MCF 10A (cell line): ENCODE data around the gene DNASE1L1. TPM values are rescaled to one million over a fixed set of nuclear protein-coding genes. Genes with fewer than 3 reads are reported as not detected.
A peak's percentile ranks its signal among the peaks of the same experiment; 100 is the strongest.

Source experiments
- BruUV-seq: library from RNA; stranded (reverse); fragments of 400-500 nt; replicated peaks from 2 replicates; lab custom pipeline; 2021; lab: Mats Ljungman, UMichigan
- CTCF ChIA-PET: fragments of 300-600 bp; sonication (Branson Sonifier 250); formaldehyde crosslinking; extraction: SDS; loops from one replicate; lab custom pipeline; 2021; ENCODE audit warnings: antibody characterized with exemption, inconsistent platforms; lab: Yijun Ruan, JAX
- POLR2A ChIA-PET: fragments of 300-600, 350-650 bp; sonication (Branson Sonifier 250); formaldehyde crosslinking; extraction: SDS; loops from one replicate; lab custom pipeline; 2020; ENCODE audit warnings: antibody characterized with exemption, inconsistent platforms; lab: Yijun Ruan, JAX
- DNase-seq: peaks from one replicate; pipeline ENCODE4 v3.0.0-alpha.2; 2018; ENCODE audit not compliant: unreplicated experiment
- H3K27ac Mint-ChIP-seq: one replicate; pipeline ENCODE4 v1.8.0; 2022; ENCODE audit warnings: mild to moderate bottlenecking, low read depth, mixed read lengths; ENCODE audit not compliant: unreplicated experiment
- H3K27me3 Mint-ChIP-seq: one replicate; pipeline ENCODE4 v1.8.0; 2022; ENCODE audit warnings: mixed read lengths; ENCODE audit not compliant: insufficient read depth, unreplicated experiment
- H3K36me3 Mint-ChIP-seq: one replicate; pipeline ENCODE4 v1.8.0; 2022; ENCODE audit warnings: mild to moderate bottlenecking, moderate library complexity, mixed read lengths; ENCODE audit not compliant: insufficient read depth, unreplicated experiment
- H3K4me1 Mint-ChIP-seq: one replicate; pipeline ENCODE4 v1.8.0; 2022; ENCODE audit warnings: mixed read lengths; ENCODE audit not compliant: insufficient read depth, unreplicated experiment
- H3K4me3 Mint-ChIP-seq: one replicate; pipeline ENCODE4 v1.8.0; 2022; ENCODE audit warnings: mild to moderate bottlenecking, moderate library complexity, mixed read lengths; ENCODE audit not compliant: unreplicated experiment
- H3K9me3 Mint-ChIP-seq: one replicate; pipeline ENCODE4 v1.8.0; 2022; ENCODE audit warnings: mixed read lengths; ENCODE audit not compliant: unreplicated experiment
- intact Hi-C: fragments of 100-400 bp; cut with micrococcal nuclease; formaldehyde crosslinking; loops from 2 replicates; pipeline ENCODE4 v1.14.1; 2022
- total RNA-seq: library from RNA; stranded (reverse); gene quantifications from 2 replicates; pipeline ENCODE4 v1.2.3, GENCODE V29; 2022
- TF ChIP-seq, protein P1 (sequence below): fragments of 200-600 bp; IDR thresholded peaks from one replicate; pipeline ENCODE4 v1.8.0; 2022; ENCODE audit warnings: antibody characterized with exemption, mild to moderate bottlenecking; ENCODE audit not compliant: unreplicated experiment

Gene DNASE1L1
- total RNA-seq, 1 experiment from 2014 or later = 20.5 TPM

DNA sequence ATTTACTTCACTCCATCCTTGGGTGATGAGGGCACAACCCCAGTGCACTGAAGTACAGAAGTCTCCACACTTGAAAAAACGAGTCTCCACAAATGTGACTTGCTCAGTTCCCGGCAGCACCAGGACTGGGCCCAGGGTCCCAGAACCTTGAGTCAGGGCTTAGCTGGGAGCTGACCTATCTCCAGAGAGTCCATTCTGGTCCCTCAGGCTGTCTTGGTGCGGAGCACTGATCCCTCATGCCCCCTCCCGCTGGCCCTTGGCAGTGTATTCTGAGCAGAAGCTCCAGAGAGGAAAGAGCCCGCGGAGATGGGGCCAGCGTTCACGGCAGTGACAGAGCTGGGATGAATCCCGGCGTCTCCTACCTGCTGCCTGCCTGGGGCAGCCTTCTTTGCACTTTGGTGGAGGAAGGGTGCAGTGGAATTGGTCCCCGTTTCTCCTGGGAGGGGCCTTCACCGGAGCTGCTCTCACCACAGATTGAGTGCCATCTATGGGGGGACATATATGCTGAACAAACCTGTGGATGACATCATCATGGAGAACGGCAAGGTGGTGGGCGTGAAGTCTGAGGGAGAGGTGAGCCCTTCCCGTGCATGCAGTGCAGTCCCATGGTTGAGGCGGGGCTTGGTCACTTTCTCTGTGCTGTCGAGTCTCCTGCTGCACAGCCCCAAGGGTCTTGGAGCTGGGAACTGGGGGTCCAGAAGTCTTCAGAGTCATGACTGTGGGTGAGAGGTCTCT, 31.7 kb upstream of the DNASE1L1 start:
- TF ChIP-seq, protein P1, sequence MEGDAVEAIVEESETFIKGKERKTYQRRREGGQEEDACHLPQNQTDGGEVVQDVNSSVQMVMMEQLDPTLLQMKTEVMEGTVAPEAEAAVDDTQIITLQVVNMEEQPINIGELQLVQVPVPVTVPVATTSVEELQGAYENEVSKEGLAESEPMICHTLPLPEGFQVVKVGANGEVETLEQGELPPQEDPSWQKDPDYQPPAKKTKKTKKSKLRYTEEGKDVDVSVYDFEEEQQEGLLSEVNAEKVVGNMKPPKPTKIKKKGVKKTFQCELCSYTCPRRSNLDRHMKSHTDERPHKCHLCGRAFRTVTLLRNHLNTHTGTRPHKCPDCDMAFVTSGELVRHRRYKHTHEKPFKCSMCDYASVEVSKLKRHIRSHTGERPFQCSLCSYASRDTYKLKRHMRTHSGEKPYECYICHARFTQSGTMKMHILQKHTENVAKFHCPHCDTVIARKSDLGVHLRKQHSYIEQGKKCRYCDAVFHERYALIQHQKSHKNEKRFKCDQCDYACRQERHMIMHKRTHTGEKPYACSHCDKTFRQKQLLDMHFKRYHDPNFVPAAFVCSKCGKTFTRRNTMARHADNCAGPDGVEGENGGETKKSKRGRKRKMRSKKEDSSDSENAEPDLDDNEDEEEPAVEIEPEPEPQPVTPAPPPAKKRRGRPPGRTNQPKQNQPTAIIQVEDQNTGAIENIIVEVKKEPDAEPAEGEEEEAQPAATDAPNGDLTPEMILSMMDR = no peak
- H3K27me3 Mint-ChIP-seq = peaks cover under 1% of the 10 kb centered on the region
- H3K36me3 Mint-ChIP-seq = peaks cover 30% of the 10 kb centered on the region
- intact Hi-C loops = loop anchor here (5.0 kb wide), 1 partner anchor 33 kb away; the partner anchor contains the start of gene DNASE1L1
- H3K27ac Mint-ChIP-seq = no peak overlapping the region
- no peaks in the 10 kb centered on the region for H3K4me1 Mint-ChIP-seq
- DNase-seq = no peak
- POLR2A ChIA-PET = interaction anchor here (0.9 to 1.1 kb wide), 2 partner anchors 12 to 42 kb away, joined by 3 to 4 read pairs; no protein-coding TSS in a partner anchor
- no peak overlapping the region for H3K4me3 Mint-ChIP-seq
- CTCF ChIA-PET = interaction anchor here (0.6 to 1.2 kb wide), 3 partner anchors 65 to 1808 kb away, joined by 3 to 4 read pairs (median 4); no protein-coding TSS in a partner anchor
- no peaks in the 10 kb centered on the region for H3K9me3 Mint-ChIP-seq
- no TSS peak for BruUV-seq

DNA sequence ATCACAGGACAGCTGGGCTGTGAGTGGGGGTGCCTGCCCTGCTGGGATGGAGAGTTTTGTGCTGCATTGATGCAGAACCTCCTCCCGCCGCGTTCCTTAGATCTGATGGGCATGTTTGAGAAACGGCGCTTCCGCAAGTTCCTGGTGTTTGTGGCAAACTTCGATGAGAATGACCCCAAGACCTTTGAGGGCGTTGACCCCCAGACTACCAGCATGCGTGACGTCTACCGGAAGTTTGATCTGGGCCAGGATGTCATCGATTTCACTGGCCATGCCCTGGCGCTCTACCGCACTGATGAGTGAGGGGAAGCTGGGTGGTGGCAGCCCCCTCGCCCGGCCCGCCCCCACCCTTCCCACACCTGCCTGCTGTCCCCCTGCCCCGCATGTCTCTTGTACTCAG, 30.8 kb upstream of the DNASE1L1 start:
- no peaks in the 10 kb centered on the region for H3K4me1 Mint-ChIP-seq
- DNase-seq = no peak
- TF ChIP-seq, protein P1 = no peak
- no TSS peak for BruUV-seq
- intact Hi-C loops = loop anchor here (5.0 kb wide), 1 partner anchor 33 kb away; the partner anchor contains the start of gene DNASE1L1
- no peaks in the 10 kb centered on the region for H3K27me3 Mint-ChIP-seq
- ChIA-PET CTCF (interaction anchor here (0.6 kb wide), 1 partner anchor 1807 kb away, joined by 4 read pairs; no protein-coding TSS in a partner anchor), POLR2A (no interaction called here)
- no peak overlapping the region for H3K4me3 Mint-ChIP-seq
- no peak overlapping the region for H3K27ac Mint-ChIP-seq
- no peaks in the 10 kb centered on the region for H3K9me3 Mint-ChIP-seq
- peaks cover 40% of the 10 kb centered on the region for H3K36me3 Mint-ChIP-seq

DNA sequence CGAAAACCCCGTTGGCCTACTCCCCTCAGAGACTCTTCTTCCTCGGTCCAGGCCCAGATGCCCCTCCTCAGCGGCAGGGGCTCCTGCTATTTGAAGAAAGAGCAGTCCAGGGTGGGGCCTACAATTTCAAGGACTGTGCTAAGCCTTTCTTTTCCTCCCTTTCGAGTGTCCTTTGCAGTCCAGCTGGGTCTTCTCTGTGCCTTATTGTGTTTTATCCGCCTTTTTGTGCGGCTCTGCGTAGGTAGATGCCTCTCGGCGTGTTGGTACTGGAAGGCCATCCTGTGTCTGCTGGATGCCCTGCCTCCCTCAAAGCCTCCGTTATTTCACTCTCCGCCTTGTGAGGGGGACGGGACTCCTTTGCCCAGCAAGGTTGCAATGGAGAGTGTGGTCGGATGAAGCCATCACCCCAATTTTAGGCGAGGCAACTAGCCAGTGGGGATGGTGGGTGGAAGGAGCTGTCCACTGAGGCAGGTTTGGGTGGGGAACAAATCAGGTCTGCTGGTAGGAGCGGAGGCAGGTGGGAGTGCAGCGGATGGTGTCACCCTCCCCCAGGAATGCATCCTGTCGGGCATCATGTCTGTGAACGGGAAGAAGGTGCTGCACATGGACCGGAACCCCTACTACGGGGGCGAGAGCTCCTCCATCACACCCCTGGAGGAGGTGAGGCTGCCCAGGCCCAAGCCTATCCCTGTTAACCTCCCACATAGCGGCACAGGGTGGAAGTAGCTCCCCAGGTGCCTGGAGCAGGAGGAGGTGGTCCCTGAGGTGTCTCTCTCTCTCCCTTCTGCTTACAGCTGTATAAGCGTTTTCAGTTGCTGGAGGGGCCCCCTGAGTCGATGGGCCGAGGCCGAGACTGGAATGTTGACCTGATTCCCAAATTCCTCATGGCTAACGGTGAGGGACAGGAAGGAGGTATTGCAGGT, 29.2 kb upstream of the DNASE1L1 start:
- Mint-ChIP-seq H3K4me3 (peak overlapping the region; percentile 76), H3K27ac (no peak overlapping the region), H3K36me3 (peaks cover 34% of the 10 kb centered on the region), H3K9me3 (no peaks in the 10 kb centered on the region), H3K4me1 (no peaks in the 10 kb centered on the region), H3K27me3 (peaks cover 11% of the 10 kb centered on the region)
- TF ChIP-seq, protein P1 = no peak
- CTCF ChIA-PET = interaction anchor here (0.7 kb wide), 1 partner anchor 9 kb away, joined by 3 read pairs; no protein-coding TSS in a partner anchor
- DNase-seq = no peak
- intact Hi-C loops = no loop called here
- BruUV-seq = TSS peak; percentile 8
- POLR2A ChIA-PET = interaction anchor here (0.9 to 1.1 kb wide), 3 partner anchors 40 to 109 kb away, joined by 3 to 4 read pairs (median 4); partner anchors contain the start of genes G6PD, IKBKG and RPL10
